ENCODE measurements around the gene ZNF45. TPM values are rescaled to one million over a fixed set of nuclear protein-coding genes. Genes with fewer than 3 reads are reported as not detected.
"Not testable (repeated sequence)": the region's sequence is repeated elsewhere in the genome, so short reads cannot be mapped to it uniquely, and the experiment has no call there.

Gene ZNF45
- total and polyA plus RNA-seq, 10 donors = 3.9 to 24.5 (median 14.7) TPM

GRCh38 chr19:43895727-43896308, 39.3 kb downstream of the ZNF45 start:
- Histone ChIP-seq H3K4me3 (no peak overlapping the region), H3K27ac (no peak overlapping the region), H3K27me3 (replicated peaks in 1 of 7) (no peaks in the 10 kb centered on the region), H3K9me3 (peaks cover 9 to 100% (median 97%) of the 10 kb centered on the region in 8 donors), H3K36me3 (peaks cover 0 to 39% (median 17%) of the 10 kb centered on the region in 6 donors), H3K4me1 (peaks cover 0 to 5% (median 2%) of the 10 kb centered on the region in 6 donors)
- no peak for TF ChIP-seq POLR2A (IDR thresholded peaks at IDR 0.05)
- no peak for TF ChIP-seq POLR2AphosphoS5 (IDR thresholded peaks at IDR 0.05)
- TF ChIP-seq CTCF (IDR thresholded peaks at IDR 0.05 in 8 of 11, conservative IDR thresholded peaks at IDR 0.05 in 3 of 11) = no peak
- intact Hi-C loops (cut with DNase I; ENCODE audit: low total_unique reads) = no loop called here
- no peak for DNase-seq
- WGBS, 5 donors = 89 to 94% (median 91%) methylated on average over 2 of the region's 2 CpGs

DNA sequence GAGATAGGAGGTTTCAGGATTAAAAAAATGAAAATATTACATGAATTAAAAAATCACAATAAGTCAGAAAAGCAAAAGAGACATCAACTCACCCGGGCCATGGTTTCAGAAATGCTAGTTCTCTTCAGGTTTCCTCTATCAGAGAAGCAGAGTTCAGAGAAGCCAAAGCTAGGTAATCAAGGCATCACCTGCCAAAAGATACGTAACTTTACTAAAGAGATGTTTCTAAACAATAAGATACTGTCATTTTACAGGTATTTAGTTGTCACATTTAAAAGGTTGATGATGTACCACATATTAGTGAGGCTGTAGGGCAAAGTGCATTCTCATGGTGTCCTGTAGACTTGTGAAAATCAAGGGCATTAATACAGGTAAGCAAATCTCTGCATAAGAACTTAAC, 51.2 kb downstream of the ZNF45 start, which contains the start of gene ZNF404:
TSS of gene ZNF404 (minus strand) at position 101 of the 400 bp plus-strand sequence.
- no peaks in the 10 kb centered on the region for H3K4me1 ChIP-seq
- H3K4me3 ChIP-seq = no peak within 1 kb of the TSS
- peaks cover 5 to 46% (median 25%) of the 10 kb centered on the region in 6 donors for H3K36me3 ChIP-seq
- no peak within 1 kb of the TSS for H3K27ac ChIP-seq
- DNase-seq = no peak
- intact Hi-C loops (cut with DNase I; ENCODE audit: low total_unique reads) = no loop called here
- TF ChIP-seq POLR2A (IDR thresholded peaks at IDR 0.05) (no peak), CTCF (IDR thresholded peaks at IDR 0.05 in 8 of 11, conservative IDR thresholded peaks at IDR 0.05 in 3 of 11) (no peak), POLR2AphosphoS5 (IDR thresholded peaks at IDR 0.05) (no peak)
- 68 to 92% (median 83%) methylated on average over 2 of the region's 2 CpGs for WGBS, 5 donors
- no peaks in the 10 kb centered on the region for H3K27me3 ChIP-seq (replicated peaks in 1 of 7)
- H3K9me3 ChIP-seq = peaks cover 17 to 100% (median 100%) of the 10 kb centered on the region in 8 donors

DNA sequence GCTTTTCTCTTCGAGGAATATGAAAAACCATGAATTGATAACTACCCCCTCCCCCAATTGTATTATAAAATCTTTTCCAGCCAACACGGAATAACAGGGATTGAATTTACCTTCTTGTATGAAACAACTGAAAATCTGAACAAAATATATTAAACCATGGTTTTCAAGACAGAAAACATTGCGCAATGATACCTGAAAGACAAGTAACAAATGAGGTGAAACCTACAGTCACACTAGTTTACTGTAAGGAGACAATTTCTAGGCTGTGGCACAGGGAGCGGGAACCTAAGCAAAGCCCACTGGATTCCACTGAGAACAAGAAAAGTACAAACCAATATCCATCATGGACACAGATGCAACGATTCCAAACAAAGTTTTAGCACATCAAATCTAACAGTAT, 54.6 kb downstream of the ZNF45 start:
- H3K27ac ChIP-seq = no peak overlapping the region
- intact Hi-C loops (cut with DNase I; ENCODE audit: low total_unique reads) = no loop called here
- TF ChIP-seq POLR2A (IDR thresholded peaks at IDR 0.05) = no peak
- no peak for TF ChIP-seq POLR2AphosphoS5 (IDR thresholded peaks at IDR 0.05)
- no peak for TF ChIP-seq CTCF (IDR thresholded peaks at IDR 0.05 in 8 of 11, conservative IDR thresholded peaks at IDR 0.05 in 3 of 11)
- DNase-seq = no peak
- H3K4me3 ChIP-seq = no peak overlapping the region
- WGBS, 5 donors = 84 to 89% (median 89%) methylated on average over 5 of the region's 5 CpGs
- peaks cover 21 to 96% (median 94%) of the 10 kb centered on the region in 8 donors for H3K9me3 ChIP-seq
- peaks cover 5 to 67% (median 28%) of the 10 kb centered on the region in 6 donors for H3K36me3 ChIP-seq
- H3K4me1 ChIP-seq = no peaks in the 10 kb centered on the region
- H3K27me3 ChIP-seq (replicated peaks in 1 of 7) = no peaks in the 10 kb centered on the region

GRCh38 chr19:43872547-43873336, 62.3 kb downstream of the ZNF45 start:
- H3K4me3 ChIP-seq = no peak overlapping the region
- 84 to 90% (median 89%) methylated on average over 5 of the region's 5 CpGs for WGBS, 5 donors
- H3K27me3 ChIP-seq (replicated peaks in 1 of 7) = no peaks in the 10 kb centered on the region
- no peak for DNase-seq
- H3K4me1 ChIP-seq = no peaks in the 10 kb centered on the region
- no peak overlapping the region for H3K27ac ChIP-seq
- peaks cover 47 to 100% (median 98%) of the 10 kb centered on the region in 8 donors for H3K9me3 ChIP-seq
- TF ChIP-seq POLR2A (IDR thresholded peaks at IDR 0.05) = no peak
- no peak for TF ChIP-seq CTCF (IDR thresholded peaks at IDR 0.05 in 8 of 11, conservative IDR thresholded peaks at IDR 0.05 in 3 of 11)
- TF ChIP-seq POLR2AphosphoS5 (IDR thresholded peaks at IDR 0.05) = no peak
- intact Hi-C loops (cut with DNase I; ENCODE audit: low total_unique reads) = no loop called here
- peaks cover 2 to 63% (median 8%) of the 10 kb centered on the region in 6 donors for H3K36me3 ChIP-seq

- Histone ChIP-seq H3K9me3 (peaks cover 32 to 88% (median 86%) of the 10 kb centered on the region in 8 donors), H3K36me3 (peaks cover 0 to 14% (median 0%) of the 10 kb centered on the region in 6 donors)
- H3K27ac ChIP-seq; H3K4me1 ChIP-seq; intact Hi-C loops (cut with DNase I; ENCODE audit: low total_unique reads); DNase-seq; H3K27me3 ChIP-seq (replicated peaks in 1 of 7); H3K4me3 ChIP-seq: not testable (repeated sequence)
- 91 to 96% (median 94%) methylated on average over 25 to 28 of the region's 28 CpGs for WGBS, 5 donors
Observed at GRCh38 chr19:43866923-43867322, 68.2 kb downstream of the ZNF45 start.

All from spleen (tissue), 11 donors.